GM23338 (cell line): Measurements from ENCODE around the gene SGSM1. TPM values are rescaled to one million over a fixed set of nuclear protein-coding genes. Genes with fewer than 3 reads are reported as not detected.

ENCODE experiments used
- ATAC-seq: fragments of 200-7000 bp; cut with Tn5 transposase; 3 replicates; pipeline ENCODE4 v1.9.1; 2020
- DNase-seq: peaks from one replicate; pipeline ENCODE4 v3.0.0-alpha.2; 2015; ENCODE audit warnings: low spot score
- H2AFZ ChIP-seq: fragments of 200-600 bp; sonication (generic); 2 replicates; pipeline ENCODE4 v1.8.0; 2016; ENCODE audit warnings: antibody characterized with exemption, mild to moderate bottlenecking, moderate library complexity
- H3F3A ChIP-seq: fragments of 200-600 bp; sonication (generic); replicated peaks from 2 replicates; pipeline ENCODE4 v1.8.0; 2017; ENCODE audit warnings: antibody characterized with exemption, mixed run types, low read depth
- H3K27ac ChIP-seq: fragments of 200-600 bp; sonication (generic); 2 replicates; pipeline ENCODE4 v1.6.1; 2016; ENCODE audit warnings: low read depth
- H3K27me3 ChIP-seq: fragments of 200-600 bp; sonication (generic); 2 replicates; pipeline ENCODE4 v1.8.0; 2016; ENCODE audit warnings: mild to moderate bottlenecking, mixed run types, moderate library complexity; ENCODE audit not compliant: insufficient read depth
- H3K36me3 ChIP-seq: fragments of 200-600 bp; sonication (generic); 2 replicates; pipeline ENCODE4 v1.8.0; 2016; ENCODE audit warnings: mild to moderate bottlenecking; ENCODE audit not compliant: insufficient read depth
- H3K4me1 ChIP-seq: fragments of 200-600 bp; sonication (generic); 2 replicates; pipeline ENCODE4 v1.8.0; 2016; ENCODE audit warnings: mild to moderate bottlenecking, moderate library complexity; ENCODE audit not compliant: insufficient read depth
- H3K4me2 ChIP-seq: fragments of 200-600 bp; sonication (generic); 2 replicates; pipeline ENCODE4 v1.7.1; 2017; ENCODE audit warnings: mixed run types
- H3K4me3 ChIP-seq: fragments of 200-600 bp; sonication (generic); 2 replicates; pipeline ENCODE4 v1.6.1; 2016; ENCODE audit warnings: mixed run types
- H3K79me2 ChIP-seq: fragments of 200-600 bp; sonication (generic); replicated peaks from 2 replicates; pipeline ENCODE4 v1.8.0; 2017; ENCODE audit warnings: mild to moderate bottlenecking; ENCODE audit not compliant: insufficient read depth
- H3K9me2 ChIP-seq: fragments of 200-600 bp; sonication (generic); 2 replicates; pipeline ENCODE4 v1.8.0; 2017; ENCODE audit not compliant: insufficient read depth
- H4K20me1 ChIP-seq: fragments of 200-600 bp; sonication (generic); replicated peaks from 2 replicates; pipeline ENCODE4 v1.8.0; 2017; ENCODE audit warnings: mild to moderate bottlenecking; ENCODE audit not compliant: insufficient read depth
- H3K27ac Mint-ChIP-seq: 2 replicates; pipeline ENCODE4 v1.8.0; 2020; ENCODE audit warnings: inconsistent platforms, mild to moderate bottlenecking, moderate library complexity, mixed read lengths
- H3K27me3 Mint-ChIP-seq: 3 replicates; pipeline ENCODE4 v1.8.0; 2022; ENCODE audit warnings: low read depth, mild to moderate bottlenecking, moderate library complexity, mixed read lengths, inconsistent platforms; ENCODE audit not compliant: insufficient read depth, poor library complexity
- H3K36me3 Mint-ChIP-seq: 3 replicates; pipeline ENCODE4 v1.8.0; 2021; ENCODE audit warnings: low read depth, mild to moderate bottlenecking, inconsistent platforms, moderate library complexity, mixed read lengths
- H3K4me1 Mint-ChIP-seq: 3 replicates; pipeline ENCODE4 v1.8.0; 2020; ENCODE audit warnings: mild to moderate bottlenecking, inconsistent platforms, mixed read lengths
- H3K4me3 Mint-ChIP-seq: 3 replicates; pipeline ENCODE4 v1.8.0; 2021; ENCODE audit warnings: moderate library complexity, mild to moderate bottlenecking, inconsistent platforms, mixed read lengths
- H3K9me3 Mint-ChIP-seq: 3 replicates; pipeline ENCODE4 v1.8.0; 2020; ENCODE audit warnings: moderate library complexity, mild to moderate bottlenecking, inconsistent platforms, mixed read lengths
- CREB1 ChIP-seq: fragments of 250-450 bp; sonication (Bioruptor Pico); IDR thresholded peaks from 2 replicates; pipeline ENCODE4 v1.5.0; 2020; ENCODE audit warnings: low read depth, mild to moderate bottlenecking, moderate library complexity
- CTCF ChIP-seq, 2 experiments: fragments of 200-600 bp in 1 of 2; sonication (generic) in 1 of 2; conservative IDR thresholded peaks; 2 replicates each; pipeline versions ENCODE4 v1.5.1 to v1.6.1; 2016 to 2017; ENCODE audit warnings: antibody characterized with exemption in 2 of 2, low read depth in 2 of 2, mild to moderate bottlenecking in 2 of 2, moderate library complexity in 1 of 2
- ETS1 ChIP-seq: IDR thresholded peaks from 2 replicates; pipeline ENCODE4 v1.6.1; 2016; ENCODE audit warnings: antibody characterized with exemption
- EZH2 ChIP-seq: fragments of 200-600 bp; sonication (generic); IDR thresholded peaks from one replicate; pipeline ENCODE4 v1.8.0; 2017; ENCODE audit warnings: antibody characterized with exemption, mild to moderate bottlenecking, low read depth; ENCODE audit not compliant: unreplicated experiment
- EZH2phosphoT487 ChIP-seq: fragments of 200-600 bp; sonication (generic); IDR thresholded peaks from one replicate; pipeline ENCODE4 v1.8.1; 2018; ENCODE audit warnings: antibody characterized with exemption; ENCODE audit not compliant: unreplicated experiment
- JUNB ChIP-seq: IDR thresholded peaks from one replicate; pipeline ENCODE4 v1.6.1; 2016; ENCODE audit warnings: antibody characterized with exemption; ENCODE audit not compliant: unreplicated experiment
- NANOG ChIP-seq: IDR thresholded peaks from 2 replicates; pipeline ENCODE4 v1.6.1; 2016; ENCODE audit warnings: antibody characterized with exemption, borderline replicate concordance
- POLR2AphosphoS5 ChIP-seq: IDR thresholded peaks from 2 replicates; pipeline ENCODE4 v1.6.1; 2016; ENCODE audit warnings: antibody characterized with exemption, low read depth
- REST ChIP-seq: IDR thresholded peaks from one replicate; pipeline ENCODE4 v1.6.1; 2018; ENCODE audit warnings: antibody characterized with exemption; ENCODE audit not compliant: unreplicated experiment
- STAT1 ChIP-seq: IDR thresholded peaks from one replicate; pipeline ENCODE4 v1.6.1; 2016; ENCODE audit warnings: antibody characterized with exemption; ENCODE audit not compliant: unreplicated experiment
- ZNF114 ChIP-seq: fragments of 250-450 bp; sonication (Bioruptor Pico); IDR thresholded peaks from 2 replicates; pipeline ENCODE4 v1.5.0; 2020; ENCODE audit warnings: mild to moderate bottlenecking, moderate library complexity
- ZNF331 ChIP-seq: fragments of 250-450 bp; sonication (Bioruptor Pico); IDR thresholded peaks from 2 replicates; pipeline ENCODE4 v1.5.0; 2020; ENCODE audit warnings: low read depth, mild to moderate bottlenecking, moderate library complexity
- ZNF462 ChIP-seq: fragments of 250-450 bp; sonication (Bioruptor Pico); IDR thresholded peaks from 2 replicates; pipeline ENCODE4 v1.5.0; 2020; ENCODE audit warnings: mild to moderate bottlenecking, moderate library complexity
- polyA plus RNA-seq: library from polyadenylated mRNA; unstranded; fragments of >200 nt; fragmentation: Nextera tagmentation; extraction: Ambion mirVana; gene quantifications from 2 replicates; pipeline ENCODE4 v1.2.1, GENCODE V29; 2016
- total RNA-seq: library from RNA; depleted of rRNA; stranded (reverse); fragments of >200 nt; shearing (Covaris generic); gene quantifications from 2 replicates; pipeline ENCODE4 v1.2.3, GENCODE V29; 2014

The SGSM1 gene
- total and polyA plus RNA-seq, 2 experiments from 2014 or later = 4.7 to 5.4 TPM

- Histone ChIP-seq H3K27me3 (no peaks in the 10 kb centered on the region), H3K4me1 (peaks cover 25% of the 10 kb centered on the region), H3K79me2 (peaks cover 34% of the 10 kb centered on the region), H2AFZ (no peak overlapping the region), H3K36me3 (no peaks in the 10 kb centered on the region), H3K4me2 (no peak overlapping the region), H3K27ac (peak overlapping the region; percentile 78; the same call in 1 of the 2 replicates), H3K4me3 (no peak overlapping the region), H3F3A (no peaks in the 10 kb centered on the region), H4K20me1 (no peaks in the 10 kb centered on the region), H3K9me2 (no peaks in the 10 kb centered on the region)
- DNase-seq (no peak), ATAC-seq (no peak)
- Mint-ChIP-seq H3K27me3 (peaks cover 25% of the 10 kb centered on the region), H3K9me3 (no peaks in the 10 kb centered on the region), H3K27ac (no peak overlapping the region), H3K4me3 (no peak overlapping the region; the same call in 2 of the 3 replicates), H3K36me3 (peaks cover 2% of the 10 kb centered on the region; the same call in 1 of the 3 replicates), H3K4me1 (peaks cover 38% of the 10 kb centered on the region)
- no peak for TF ChIP-seq NANOG
- TF ChIP-seq POLR2AphosphoS5 = no peak
- no peak for TF ChIP-seq ZNF331 (CRISPR knock-in tag)
- TF ChIP-seq CTCF (conservative IDR thresholded peaks at IDR 0.05; ENCODE audit: low read depth in 2 of 2) = no peak
- no peak for TF ChIP-seq REST
- no peak for TF ChIP-seq CREB1 (CRISPR knock-in tag)
- no peak for TF ChIP-seq ZNF462
- no peak for TF ChIP-seq ETS1
- TF ChIP-seq EZH2phosphoT487 = no peak
- TF ChIP-seq ZNF114 = no peak
- no peak for TF ChIP-seq JUNB
- no peak for TF ChIP-seq EZH2
- no peak for TF ChIP-seq STAT1
Measured at GRCh38 chr22:24975125-24975640, 169.2 kb downstream of the SGSM1 start.
